GM21390 (cell line): Measurements from ENCODE around the gene ARL6IP1.

ENCODE experiments used
- ATAC-seq: cut with Tn5 transposase; IDR thresholded peaks from one replicate; pipeline ENCODE4 v1.9.1; 2021; ENCODE audit not compliant: unreplicated experiment

Gene ARL6IP1

GRCh38 chr16:18801145-18801972 lies at the start of gene ARL6IP1:
ARL6IP1 (minus strand) TSS chr16:18801549; CDS start chr16:18801466, 83 bp downstream.
- ATAC-seq = peak; percentile 94

- ATAC-seq = no peak
Measured at GRCh38 chr16:18846416-18846815, 45.1 kb upstream of the ARL6IP1 start.

GRCh38 chr16:18842565-18842964 lies 41.2 kb upstream of the ARL6IP1 start:
- no peak for ATAC-seq

- no peak for ATAC-seq
Measured at GRCh38 chr16:18841833-18842525, 40.6 kb upstream of the ARL6IP1 start.

GRCh38 chr16:18839555-18839954 lies 38.2 kb upstream of the ARL6IP1 start:
- no peak for ATAC-seq

GRCh38 chr16:18836702-18837101 lies 35.4 kb upstream of the ARL6IP1 start:
- no peak for ATAC-seq

GRCh38 chr16:18834864-18835263 lies 33.5 kb upstream of the ARL6IP1 start:
- no peak for ATAC-seq

GRCh38 chr16:18833707-18834505 lies 32.6 kb upstream of the ARL6IP1 start:
- ATAC-seq = no peak

- ATAC-seq = no peak
Measured at GRCh38 chr16:18832613-18833012, 31.3 kb upstream of the ARL6IP1 start.

- no peak for ATAC-seq
Measured at GRCh38 chr16:18832006-18832405, 30.7 kb upstream of the ARL6IP1 start.

- no peak for ATAC-seq
Measured at GRCh38 chr16:18829251-18829650, 27.9 kb upstream of the ARL6IP1 start.

GRCh38 chr16:18827890-18828289 lies 26.5 kb upstream of the ARL6IP1 start:
- no peak for ATAC-seq

- no peak for ATAC-seq
Measured at GRCh38 chr16:18816286-18816685, 14.9 kb upstream of the ARL6IP1 start.

- ATAC-seq = no peak
Measured at GRCh38 chr16:18811925-18812324, 10.6 kb upstream of the ARL6IP1 start.

- ATAC-seq = no peak
Measured at GRCh38 chr16:18809165-18809564, 7.8 kb upstream of the ARL6IP1 start.

- no peak for ATAC-seq
Measured at GRCh38 chr16:18805257-18805773, 4.0 kb upstream of the ARL6IP1 start.

- no peak for ATAC-seq
Measured at GRCh38 chr16:18804540-18804939, 3.2 kb upstream of the ARL6IP1 start.

- no peak for ATAC-seq
Measured at GRCh38 chr16:18803569-18804462, 2.5 kb upstream of the ARL6IP1 start.

GRCh38 chr16:18802767-18803343 lies 1.5 kb upstream of the ARL6IP1 start:
- no peak for ATAC-seq

GRCh38 chr16:18800775-18801144 lies 589 bp downstream of the ARL6IP1 start:
- ATAC-seq = no peak
